ENCODE measurements around the gene ALOX5.

GRCh38 chr10:45466784-45467183 is 92.8 kb downstream of the ALOX5 start:
- TF ChIP-seq CTCF (IDR thresholded peaks at IDR 0.05; ENCODE audit: low read depth, low read length, missing input control) (no peak), YY1 (IDR thresholded peaks at IDR 0.05) (no peak), REST (IDR thresholded peaks at IDR 0.05) (no peak), TAF1 (conservative IDR thresholded peaks at IDR 0.05) (no peak), SP1 (IDR thresholded peaks at IDR 0.05) (no peak), GABPA (IDR thresholded peaks at IDR 0.05 in 1 of 2, conservative IDR thresholded peaks at IDR 0.05 in 1 of 2) (no peak), ATF3 (IDR thresholded peaks at IDR 0.05) (no peak), MAX (IDR thresholded peaks at IDR 0.05) (no peak), RAD21 (IDR thresholded peaks at IDR 0.05) (no peak), JUND (IDR thresholded peaks at IDR 0.05) (no peak), ZBTB33 (IDR thresholded peaks at IDR 0.05) (no peak), FOXA2 (IDR thresholded peaks at IDR 0.05) (no peak), NR2F2 (IDR thresholded peaks at IDR 0.05) (no peak)
